Right lobe of liver (tissue), 4 donors: ENCODE measurements around the gene CYCS.

ENCODE experiments used
- CTCF ChIP-seq, 4 donors: fragments of 200-600 bp in 3 of 4; fragments of 450-650 bp in 1 of 4; IDR thresholded peaks; one replicate each; pipeline versions ENCODE4 v1.5.1 to v1.8.0; 2016 to 2022; ENCODE audit warnings: antibody characterized with exemption in 4 of 4, mild to moderate bottlenecking in 2 of 4
- POLR2A ChIP-seq: fragments of 450-650 bp; IDR thresholded peaks from one replicate; pipeline ENCODE4 v1.6.1; 2017; ENCODE audit warnings: antibody characterized with exemption, mild to moderate bottlenecking
- donor health status: DM: no; HTN: no; CAD: no.
- donor health status: DM: no; HTN: no; CAD: no.
- donor health status: DM: no; HTN: yes; CAD: no.

GRCh38 chr7:25101817-25102216 lies 23.2 kb downstream of the CYCS start:
- TF ChIP-seq CTCF (IDR thresholded peaks at IDR 0.05) (no peak), POLR2A (no peak)
